Stimulated activated CD4-positive, alpha-beta T cell treated with anti-CD3 and anti-CD28 coated beads, Interleukin-2, amount 100 ng/mL, for 4 hours (primary cell): Measurements from ENCODE around the gene IGFLR1.
"Not testable (repeated sequence)": the region's sequence is repeated elsewhere in the genome, so short reads cannot be mapped to it uniquely, and the experiment has no call there.

Source experiments
- DNase-seq: peaks from one replicate; pipeline ENCODE4 v3.0.0-alpha.2; 2020; ENCODE audit warnings: low read depth

Gene IGFLR1

GRCh38 chr19:35704218-35704617 is 38.0 kb downstream of the IGFLR1 start, which contains the start of gene ZBTB32:
TSS of gene ZBTB32 (plus strand) at chr19:35704558. CDS start at chr19:35714627, 10,069 bp downstream.
- DNase-seq, result no peak

- no peak for DNase-seq
Observed at GRCh38 chr19:35703343-35703742, 38.9 kb downstream of the IGFLR1 start.

- DNase-seq, result peak; percentile 92
Observed at GRCh38 chr19:35702223-35703012, 39.8 kb downstream of the IGFLR1 start.

GRCh38 chr19:35696835-35697234 is 45.4 kb downstream of the IGFLR1 start:
- no peak for DNase-seq

GRCh38 chr19:35695895-35696422 is 46.3 kb downstream of the IGFLR1 start:
- DNase-seq, result no peak

- peak; percentile 85 for DNase-seq
Observed at GRCh38 chr19:35693835-35694599, 48.2 kb downstream of the IGFLR1 start.

- DNase-seq, result no peak
Observed at GRCh38 chr19:35693422-35693821, 48.8 kb downstream of the IGFLR1 start.

GRCh38 chr19:35692010-35692409 is 50.2 kb downstream of the IGFLR1 start:
- DNase-seq, result no peak

GRCh38 chr19:35691106-35691505 is 51.1 kb downstream of the IGFLR1 start:
- not testable (repeated sequence) for DNase-seq

GRCh38 chr19:35689836-35690235 is 52.4 kb downstream of the IGFLR1 start:
- DNase-seq, result no peak
